Karpas-422 (cell line): ENCODE data around the gene MCTP2. TPM values are rescaled to one million over a fixed set of nuclear protein-coding genes. Genes with fewer than 3 reads are reported as not detected.

Experiments
- DNase-seq: peaks from one replicate; pipeline ENCODE4 v3.0.0-alpha.2; 2015
- H2AFZ ChIP-seq: fragments of 200-600 bp; sonication (generic); 2 replicates; pipeline ENCODE4 v1.6.1; 2014; ENCODE audit warnings: antibody characterized with exemption, low read length, mixed read lengths
- H3K27ac ChIP-seq: fragments of 200-600 bp; sonication (generic); 2 replicates; pipeline ENCODE4 v1.5.1; 2014; ENCODE audit warnings: mild to moderate bottlenecking, low read length, moderate library complexity
- H3K27me3 ChIP-seq: fragments of 200-600 bp; sonication (generic); 2 replicates; pipeline ENCODE4 v1.6.1; 2014; ENCODE audit warnings: low read length, mixed read lengths
- H3K36me3 ChIP-seq: fragments of 200-600 bp; sonication (generic); 2 replicates; pipeline ENCODE4 v1.6.1; 2014; ENCODE audit warnings: low read length, mixed read lengths; ENCODE audit not compliant: insufficient read depth
- H3K4me1 ChIP-seq: fragments of 200-600 bp; sonication (generic); 2 replicates; pipeline ENCODE4 v1.6.1; 2014; ENCODE audit warnings: mild to moderate bottlenecking, low read length, mixed read lengths
- H3K4me2 ChIP-seq: fragments of 200-600 bp; sonication (generic); 2 replicates; pipeline ENCODE4 v1.6.1; 2014; ENCODE audit warnings: low read length, low read depth, mild to moderate bottlenecking; ENCODE audit not compliant: poor library complexity, severe bottlenecking
- H3K4me3 ChIP-seq: fragments of 200-600 bp; sonication (generic); 2 replicates; pipeline ENCODE4 v1.5.1; 2014; ENCODE audit warnings: mild to moderate bottlenecking, antibody characterized with exemption, low read length, mixed read lengths
- H3K79me2 ChIP-seq: fragments of 200-600 bp; sonication (generic); 2 replicates; pipeline ENCODE4 v1.6.1; 2014; ENCODE audit warnings: mild to moderate bottlenecking, low read length, mixed read lengths
- H3K9ac ChIP-seq: fragments of 200-600 bp; sonication (generic); 2 replicates; pipeline ENCODE4 v1.6.0; 2014; ENCODE audit warnings: low read length
- H3K9me2 ChIP-seq: fragments of 200-600 bp; sonication (generic), shearing (Covaris generic); replicated peaks from 2 replicates; pipeline ENCODE4 v1.6.0; 2014; ENCODE audit warnings: mild to moderate bottlenecking, low read length, moderate library complexity; ENCODE audit not compliant: insufficient read depth
- H3K9me3 ChIP-seq: fragments of 300-700, 200-600 bp; sonication (generic); 2 replicates; pipeline ENCODE4 v1.6.1; 2014; ENCODE audit warnings: low read length, mixed read lengths
- H4K20me1 ChIP-seq: fragments of 200-600 bp; sonication (generic); 2 replicates; pipeline ENCODE4 v1.6.1; 2014; ENCODE audit warnings: mild to moderate bottlenecking, antibody characterized with exemption, low read length, low read depth; ENCODE audit not compliant: insufficient read depth
- total RNA-seq: library from RNA; depleted of rRNA; stranded (reverse); fragments of >200 nt; shearing (Covaris generic); gene quantifications from 2 replicates; pipeline ENCODE4 v1.2.3, GENCODE V29; 2014; ENCODE audit warnings: low replicate concordance

The MCTP2 gene
- total RNA-seq, 1 experiment from 2014 or later, result 58.9 TPM

DNA sequence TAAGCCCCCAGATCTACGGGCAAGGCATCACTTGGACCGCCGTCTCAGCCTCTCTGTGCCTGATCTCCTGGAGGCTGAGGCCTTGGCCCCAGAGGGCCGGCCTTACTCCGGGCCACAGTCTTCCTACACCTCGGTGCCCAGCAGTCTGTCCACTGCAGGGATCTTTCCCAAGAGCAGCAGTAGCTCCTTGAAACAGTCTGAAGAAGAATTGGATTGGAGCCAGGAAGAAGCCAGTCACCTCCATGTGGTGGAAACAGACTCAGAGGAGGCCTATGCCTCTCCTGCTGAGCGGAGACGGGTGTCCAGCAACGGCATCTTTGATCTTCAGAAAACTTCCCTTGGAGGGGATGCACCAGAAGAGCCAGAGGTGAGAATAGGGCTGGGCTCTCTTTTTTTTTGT, 67.0 kb downstream of the MCTP2 start:
- Histone ChIP-seq H3K4me2 (no peak overlapping the region), H3K9me2 (no peaks in the 10 kb centered on the region), H3K36me3 (peaks cover 4% of the 10 kb centered on the region; the same call in 1 of the 2 replicates), H3K27ac (peak overlapping the region; percentile 82), H3K9me3 (no peaks in the 10 kb centered on the region), H3K4me1 (peaks cover 43% of the 10 kb centered on the region), H4K20me1 (no peaks in the 10 kb centered on the region), H3K79me2 (peaks cover 50% of the 10 kb centered on the region), H3K27me3 (no peaks in the 10 kb centered on the region), H3K4me3 (no peak overlapping the region), H3K9ac (no peak overlapping the region), H2AFZ (no peak overlapping the region)
- no peak for DNase-seq

DNA sequence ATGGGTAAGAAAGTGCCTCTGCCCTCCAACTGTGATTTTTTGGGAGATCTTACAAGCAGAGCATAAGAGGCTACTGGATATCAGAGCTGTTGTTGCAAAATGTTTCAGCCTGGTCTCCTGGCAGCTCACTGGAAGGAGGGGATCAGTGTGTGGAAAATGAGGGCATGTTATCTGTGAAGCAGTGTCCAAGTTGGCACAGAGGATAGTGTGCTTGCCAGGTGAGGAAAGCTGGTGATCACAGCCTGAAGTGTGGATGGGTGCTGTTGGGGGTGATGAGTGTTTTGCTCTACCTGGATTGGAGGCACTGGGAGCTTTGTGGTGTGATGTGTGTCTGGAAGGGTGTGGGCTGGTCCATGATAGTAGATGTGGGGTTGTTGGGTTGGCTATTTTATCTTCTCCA, 69.3 kb downstream of the MCTP2 start:
- Histone ChIP-seq H3K79me2 (peaks cover 39% of the 10 kb centered on the region), H3K4me3 (no peak overlapping the region), H3K27ac (no peak overlapping the region), H3K27me3 (no peaks in the 10 kb centered on the region), H3K4me1 (peaks cover 39% of the 10 kb centered on the region), H3K9me2 (no peaks in the 10 kb centered on the region), H3K36me3 (peaks cover 14% of the 10 kb centered on the region; the same call in 1 of the 2 replicates), H3K9ac (no peak overlapping the region), H2AFZ (no peak overlapping the region), H3K4me2 (no peak overlapping the region), H3K9me3 (no peaks in the 10 kb centered on the region), H4K20me1 (no peaks in the 10 kb centered on the region)
- DNase-seq, result no peak

DNA sequence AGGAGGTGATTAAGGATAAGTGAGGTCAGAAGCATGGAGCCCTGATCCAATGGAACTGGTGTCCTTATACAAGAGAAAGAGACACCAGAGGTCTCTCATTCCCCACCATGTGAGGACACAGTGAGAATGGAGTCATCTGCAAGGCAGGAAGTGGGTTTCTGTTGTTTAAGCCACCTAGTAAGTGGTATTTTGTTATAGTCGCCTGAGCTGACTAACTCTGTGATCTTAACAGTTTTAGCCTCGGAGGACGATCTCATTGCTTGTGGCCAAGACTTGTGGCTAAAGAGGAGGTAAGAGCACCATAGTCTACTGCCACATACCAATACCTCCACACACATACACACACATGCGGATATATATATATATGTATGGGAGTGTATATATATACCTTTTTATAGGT, 73.8 kb downstream of the MCTP2 start:
- Histone ChIP-seq H3K4me2 (no peak overlapping the region), H2AFZ (no peak overlapping the region), H4K20me1 (no peaks in the 10 kb centered on the region), H3K79me2 (peaks cover 15% of the 10 kb centered on the region; the same call in 1 of the 2 replicates), H3K4me1 (peaks cover 20% of the 10 kb centered on the region), H3K4me3 (no peak overlapping the region), H3K36me3 (peaks cover 19% of the 10 kb centered on the region; the same call in 1 of the 2 replicates), H3K9me2 (no peaks in the 10 kb centered on the region), H3K9ac (no peak overlapping the region), H3K27ac (no peak overlapping the region), H3K9me3 (no peaks in the 10 kb centered on the region), H3K27me3 (no peaks in the 10 kb centered on the region)
- no peak for DNase-seq

DNA sequence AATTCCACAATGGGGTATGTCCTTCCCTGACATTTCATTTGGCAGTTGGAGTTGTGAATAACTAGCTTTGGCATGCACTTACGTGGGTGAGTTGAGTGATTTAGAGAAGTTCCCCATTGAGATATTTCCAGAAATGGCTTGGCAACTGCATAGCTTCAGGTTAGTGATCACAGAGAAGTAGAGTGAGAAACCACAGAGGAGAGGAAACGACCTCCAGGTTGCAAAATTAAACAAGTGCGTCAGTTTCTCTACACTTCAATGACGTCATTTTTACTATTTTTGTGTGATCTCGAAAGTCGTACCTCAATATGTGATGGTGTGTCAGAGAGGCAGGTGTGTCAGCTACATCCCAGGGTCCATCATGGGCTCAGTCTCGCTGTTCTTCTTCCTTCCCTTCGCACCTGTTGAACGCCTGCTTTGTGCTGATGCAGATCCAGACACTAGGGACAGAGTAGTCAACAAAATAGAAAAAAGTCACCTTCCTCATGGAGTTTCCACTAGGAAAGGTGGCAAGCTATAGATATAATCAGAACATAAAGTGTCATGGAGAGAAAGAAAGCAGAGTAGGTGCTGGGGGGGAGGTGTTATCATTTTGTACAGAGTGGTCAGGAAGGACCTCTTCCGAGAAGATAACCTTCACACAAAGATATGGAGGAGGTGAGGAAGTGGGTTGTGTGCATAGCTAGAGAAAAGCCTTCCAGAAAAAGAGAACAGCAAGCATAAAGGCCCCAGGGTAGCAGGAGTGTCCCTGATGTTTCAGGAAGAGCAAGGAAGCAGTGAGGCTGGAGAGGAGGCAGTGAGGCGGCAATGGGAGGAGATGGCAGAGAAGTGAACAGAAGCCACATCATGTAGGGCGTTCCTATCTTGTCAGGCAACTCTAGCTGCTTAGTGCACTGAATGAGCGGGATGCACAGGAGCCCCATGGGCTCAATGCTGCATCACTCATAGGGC, 75.6 kb downstream of the MCTP2 start:
- no peaks in the 10 kb centered on the region for H3K9me2 ChIP-seq
- peaks cover 19% of the 10 kb centered on the region; the same call in 1 of the 2 replicates for H3K36me3 ChIP-seq
- H3K4me3 ChIP-seq, result no peak overlapping the region
- H3K9me3 ChIP-seq, result no peaks in the 10 kb centered on the region
- peak; percentile 61 for DNase-seq
- peaks cover 20% of the 10 kb centered on the region for H3K4me1 ChIP-seq
- no peaks in the 10 kb centered on the region for H3K27me3 ChIP-seq
- no peak overlapping the region for H3K9ac ChIP-seq
- no peaks in the 10 kb centered on the region for H4K20me1 ChIP-seq
- peak overlapping the region; percentile 69 for H3K27ac ChIP-seq
- no peak overlapping the region for H2AFZ ChIP-seq
- H3K79me2 ChIP-seq, result peaks cover 7% of the 10 kb centered on the region; the same call in 1 of the 2 replicates
- H3K4me2 ChIP-seq, result no peak overlapping the region

DNA sequence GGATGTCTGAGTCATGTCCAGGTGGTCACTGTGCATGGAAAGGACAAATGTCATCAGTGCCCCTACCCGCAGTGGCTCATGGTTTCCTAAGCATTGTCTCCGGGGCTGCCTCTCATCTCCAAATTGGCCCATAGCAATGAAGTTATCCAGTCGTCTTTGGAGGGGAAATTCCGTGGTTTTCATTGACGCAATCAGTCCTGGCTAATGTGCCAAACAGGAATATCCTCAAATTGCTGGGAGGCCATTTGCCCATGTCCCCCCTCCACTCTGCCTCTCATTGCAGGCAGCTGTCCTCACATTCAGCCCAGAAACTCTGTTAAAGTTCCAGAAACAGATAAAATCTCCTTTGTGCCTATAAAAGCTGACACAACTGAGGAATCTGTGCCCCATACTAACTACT, 81.6 kb downstream of the MCTP2 start:
- Histone ChIP-seq H3K9me3 (no peaks in the 10 kb centered on the region), H4K20me1 (no peaks in the 10 kb centered on the region), H3K36me3 (peaks cover 5% of the 10 kb centered on the region; the same call in 1 of the 2 replicates), H3K9me2 (no peaks in the 10 kb centered on the region), H3K79me2 (peaks cover 7% of the 10 kb centered on the region; the same call in 1 of the 2 replicates), H3K27ac (no peak overlapping the region), H3K4me1 (peaks cover 5% of the 10 kb centered on the region), H3K4me3 (no peak overlapping the region), H3K27me3 (no peaks in the 10 kb centered on the region), H2AFZ (no peak overlapping the region), H3K9ac (no peak overlapping the region), H3K4me2 (no peak overlapping the region)
- no peak for DNase-seq

DNA sequence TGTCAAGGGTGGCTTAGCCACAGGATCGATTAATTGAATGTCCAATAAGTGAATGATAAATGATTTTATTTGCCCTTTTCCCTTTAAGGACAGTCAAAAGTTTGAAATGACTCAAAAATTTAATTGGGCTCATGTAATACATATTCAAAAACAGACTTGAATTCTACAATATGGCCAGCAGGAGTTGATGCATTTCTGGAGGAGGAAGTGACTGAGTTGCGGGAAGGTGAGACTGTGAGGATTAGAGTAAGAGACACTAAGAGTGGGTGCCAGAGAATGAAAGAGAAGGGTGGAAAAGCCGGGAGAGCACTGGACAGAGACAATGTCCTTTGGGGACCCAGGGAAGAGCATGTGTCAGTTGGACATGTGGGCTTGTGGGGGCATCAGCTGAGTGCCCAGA, 83.3 kb downstream of the MCTP2 start:
- Histone ChIP-seq H4K20me1 (no peaks in the 10 kb centered on the region), H3K9ac (no peak overlapping the region), H3K9me3 (no peaks in the 10 kb centered on the region), H3K27ac (0 out of 2 replicates have a peak overlapping the region, but pooled peaks have one; percentile 7), H3K9me2 (no peaks in the 10 kb centered on the region), H3K4me1 (peaks cover 5% of the 10 kb centered on the region), H3K79me2 (peaks cover 2% of the 10 kb centered on the region; the same call in 1 of the 2 replicates), H3K4me3 (no peak overlapping the region), H3K36me3 (peaks cover 1% of the 10 kb centered on the region; the same call in 1 of the 2 replicates), H3K4me2 (no peak overlapping the region), H2AFZ (no peak overlapping the region), H3K27me3 (no peaks in the 10 kb centered on the region)
- no peak for DNase-seq

DNA sequence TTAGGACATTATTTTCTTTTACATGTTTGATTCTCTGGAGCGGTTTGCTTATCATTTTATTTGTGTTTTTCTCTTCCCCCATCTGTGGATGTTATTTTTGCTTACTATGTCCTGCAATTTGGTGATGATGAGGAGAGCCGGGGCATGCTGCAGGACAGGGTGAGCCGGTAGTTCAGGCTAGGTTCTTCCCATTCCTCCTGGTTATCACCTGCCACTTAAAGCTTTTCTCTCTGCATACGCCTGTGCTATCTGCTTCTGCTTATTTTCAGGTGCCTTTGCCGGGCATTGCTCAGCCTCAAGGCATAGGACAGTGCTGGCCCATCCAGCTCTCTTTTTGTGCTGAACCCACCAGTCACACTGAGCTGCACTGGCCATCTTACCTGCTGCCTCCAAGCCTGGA, 85.8 kb downstream of the MCTP2 start:
- Histone ChIP-seq H3K27me3 (no peaks in the 10 kb centered on the region), H3K9me3 (no peaks in the 10 kb centered on the region), H3K36me3 (peaks cover 5% of the 10 kb centered on the region; the same call in 1 of the 2 replicates), H3K79me2 (no peaks in the 10 kb centered on the region), H4K20me1 (no peaks in the 10 kb centered on the region), H2AFZ (no peak overlapping the region), H3K4me2 (no peak overlapping the region), H3K9ac (no peak overlapping the region), H3K4me1 (peaks cover 5% of the 10 kb centered on the region), H3K4me3 (no peak overlapping the region), H3K27ac (no peak overlapping the region), H3K9me2 (no peaks in the 10 kb centered on the region)
- no peak for DNase-seq

DNA sequence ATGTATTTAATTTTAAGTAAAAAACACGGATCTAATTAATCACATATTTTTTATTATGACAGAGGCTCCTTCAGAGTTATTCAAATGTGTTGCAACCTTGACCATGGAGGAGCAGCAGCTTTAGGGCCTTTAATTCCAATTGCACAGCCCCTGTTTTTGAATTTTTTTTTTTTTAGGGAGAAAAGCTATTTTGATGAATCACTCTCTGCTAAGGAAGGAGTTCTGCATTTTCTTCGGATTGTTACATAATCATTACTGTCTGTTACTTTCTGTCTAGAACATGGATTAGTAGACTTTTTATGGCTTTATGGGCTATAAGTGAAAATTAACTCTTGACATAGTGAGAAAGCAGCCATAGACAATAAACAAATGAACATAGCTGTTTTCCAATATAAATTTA, 90.8 kb downstream of the MCTP2 start:
- H3K27ac ChIP-seq, result peak overlapping the region; percentile 76; the same call in 1 of the 2 replicates
- H3K9me2 ChIP-seq, result no peaks in the 10 kb centered on the region
- H4K20me1 ChIP-seq, result 0 out of 2 replicates have a peak, but pooled peaks cover 4% of the 10 kb centered on the region
- H2AFZ ChIP-seq, result no peak overlapping the region
- no peak overlapping the region for H3K4me3 ChIP-seq
- H3K4me2 ChIP-seq, result no peak overlapping the region
- H3K9me3 ChIP-seq, result no peaks in the 10 kb centered on the region
- peaks cover 6% of the 10 kb centered on the region; the same call in 1 of the 2 replicates for H3K36me3 ChIP-seq
- H3K27me3 ChIP-seq, result no peaks in the 10 kb centered on the region
- peaks cover 11% of the 10 kb centered on the region for H3K79me2 ChIP-seq
- DNase-seq, result no peak
- H3K4me1 ChIP-seq, result peaks cover 20% of the 10 kb centered on the region
- H3K9ac ChIP-seq, result no peak overlapping the region
